Embryonic facial prominence (tissue), 1 donor: ENCODE measurements around the gene TSHZ1.

ENCODE experiments used
- DNase-seq: peaks from one replicate; pipeline ENCODE4 v3.0.0-alpha.2; 2016; ENCODE audit errors: extremely low spot score

Gene TSHZ1

DNA sequence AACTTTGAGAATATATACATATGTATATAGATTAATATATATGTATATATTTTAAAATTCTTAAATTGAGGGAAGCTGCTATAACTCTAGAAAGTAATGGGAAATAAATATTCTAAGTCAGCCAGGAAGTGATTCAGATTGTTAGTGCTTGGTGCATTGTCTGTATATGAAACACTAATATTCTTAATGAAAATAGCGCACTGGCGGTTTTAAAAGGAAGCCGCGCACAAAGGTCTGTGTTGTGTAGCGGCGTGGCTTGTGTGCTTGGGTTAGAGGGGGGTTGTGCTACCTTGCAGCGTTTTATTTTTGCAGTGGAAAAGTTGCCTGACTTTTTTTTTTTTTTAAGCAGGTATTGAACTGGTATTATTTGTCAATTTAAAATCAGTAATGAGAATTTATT is 11.3 kb downstream of the TSHZ1 start:
- no peak for DNase-seq

GRCh38 chr18:75222407-75222806 is 11.8 kb downstream of the TSHZ1 start:
- DNase-seq: no peak

DNA sequence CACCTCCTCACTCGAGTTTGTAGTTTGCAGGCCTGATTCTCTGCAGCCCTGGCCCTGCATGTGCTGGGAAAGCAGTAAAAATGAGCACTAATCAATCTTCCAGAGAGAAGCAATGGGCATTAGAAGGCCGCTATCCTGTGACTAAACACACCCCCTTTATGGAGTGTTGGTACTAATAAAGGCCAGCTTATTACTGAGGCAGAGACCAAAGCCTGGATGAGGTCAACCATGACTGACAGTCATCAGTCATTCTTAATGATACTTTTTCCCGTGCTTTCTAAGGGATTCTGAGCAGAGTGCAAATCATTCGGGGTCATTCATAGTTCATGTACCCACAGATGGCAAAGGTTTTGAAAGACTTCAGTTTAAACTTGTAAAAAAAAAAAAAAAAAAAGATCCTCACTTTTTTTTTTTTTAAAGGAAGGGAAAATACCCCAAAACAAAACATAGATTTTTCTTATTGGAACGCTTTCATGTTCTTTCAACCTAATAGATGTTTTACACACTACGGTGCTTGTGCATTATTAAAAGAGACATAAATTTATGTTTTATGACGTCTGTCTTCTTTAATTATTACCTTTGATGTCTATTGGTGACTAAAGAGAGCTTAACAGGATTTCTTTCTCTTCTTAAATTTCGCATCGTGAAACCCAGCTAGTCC is 13.2 kb downstream of the TSHZ1 start:
- DNase-seq: no peak

- DNase-seq: no peak
These were observed 15.8 kb downstream of the TSHZ1 start for GRCh38 chr18:75226286-75226955.

GRCh38 chr18:75226956-75227316 is 16.3 kb downstream of the TSHZ1 start:
- DNase-seq: no peak

GRCh38 chr18:75227535-75228296 is 17.1 kb downstream of the TSHZ1 start:
- no peak for DNase-seq

GRCh38 chr18:75228967-75229366 is 18.4 kb downstream of the TSHZ1 start:
- DNase-seq: no peak

DNA sequence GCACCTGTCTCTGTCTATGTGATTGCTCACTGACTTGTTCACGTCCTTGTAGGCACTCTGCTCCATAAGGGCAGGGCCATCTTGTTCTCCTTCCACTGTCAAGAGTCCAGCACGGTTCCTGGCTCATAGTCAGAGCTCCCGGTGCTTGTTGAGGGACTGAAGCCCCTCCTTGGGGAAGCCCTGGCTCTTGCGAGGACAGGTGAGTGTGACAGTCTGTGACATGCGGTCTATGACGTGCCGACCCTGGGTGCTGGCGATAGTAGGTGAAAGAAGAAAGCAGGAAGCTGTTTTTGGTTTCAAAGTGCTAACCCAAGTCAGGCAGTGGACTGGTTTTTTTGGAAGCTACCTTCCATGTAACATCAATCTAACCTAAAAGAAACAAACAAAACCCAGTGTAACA is 18.8 kb downstream of the TSHZ1 start:
- DNase-seq: no peak

DNA sequence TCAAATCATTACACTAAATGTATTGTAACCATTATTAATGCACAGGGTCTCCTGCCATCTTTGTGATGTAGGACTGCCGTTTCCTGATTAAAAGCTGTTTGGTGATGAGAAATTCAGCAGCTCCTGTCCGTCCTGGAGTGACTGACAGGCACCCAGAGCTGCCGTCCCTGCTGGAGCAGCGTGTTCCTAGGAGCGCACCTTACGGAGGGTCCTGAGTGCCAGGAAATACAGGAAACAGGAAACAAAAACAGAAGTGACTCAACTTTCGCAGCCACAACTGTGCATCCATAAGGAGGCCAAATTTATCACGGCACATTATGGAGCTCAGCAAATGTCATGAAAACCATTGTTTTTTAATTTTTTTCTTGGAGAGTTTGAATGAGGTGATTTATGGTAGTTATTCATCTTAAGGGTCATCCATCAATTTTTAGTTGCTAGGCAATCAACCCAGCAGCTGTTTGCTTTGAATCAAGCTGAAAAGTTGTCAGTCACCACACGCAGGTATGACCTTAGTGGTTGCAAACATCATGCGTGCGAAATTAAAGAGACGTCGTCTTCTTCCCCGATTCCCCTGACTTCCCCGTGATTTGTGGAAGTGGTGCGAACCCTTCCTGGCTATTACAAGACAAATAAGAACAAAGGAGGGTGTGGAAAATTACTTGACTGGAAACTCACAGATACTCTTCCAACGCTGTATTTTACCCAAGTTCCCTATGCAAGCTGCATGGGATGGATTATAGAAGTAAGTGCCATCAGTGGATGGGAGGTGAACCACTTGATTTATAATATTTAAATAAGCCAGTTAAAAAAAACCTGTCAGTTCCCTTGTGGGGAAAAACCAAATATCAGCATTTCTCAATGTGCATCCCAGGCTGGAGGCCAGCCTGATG is 19.8 kb downstream of the TSHZ1 start:
- DNase-seq: no peak

- no peak for DNase-seq
These were observed 20.4 kb downstream of the TSHZ1 start for GRCh38 chr18:75231053-75231406.

DNA sequence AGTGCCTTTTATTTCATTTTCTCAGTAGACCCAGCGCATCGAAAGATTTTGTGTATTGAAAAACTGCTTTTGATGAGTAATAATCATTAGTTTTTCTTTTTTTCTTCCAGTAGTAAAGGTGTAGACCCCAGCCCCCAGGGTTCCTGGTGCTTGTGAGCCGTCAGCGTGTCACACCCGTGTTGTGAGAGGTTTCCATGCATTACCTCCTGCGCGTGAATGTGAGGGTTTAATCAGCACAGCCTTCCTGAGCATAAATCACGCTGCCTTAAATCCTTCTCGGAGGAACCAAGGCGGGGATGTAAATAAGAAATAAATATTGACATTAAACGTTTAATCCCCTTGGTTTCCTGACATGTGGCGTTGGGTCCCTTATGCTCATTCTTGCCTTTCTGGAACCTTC is 24.3 kb downstream of the TSHZ1 start:
- DNase-seq: no peak

GRCh38 chr18:75235896-75236295 is 25.3 kb downstream of the TSHZ1 start:
- DNase-seq: no peak

DNA sequence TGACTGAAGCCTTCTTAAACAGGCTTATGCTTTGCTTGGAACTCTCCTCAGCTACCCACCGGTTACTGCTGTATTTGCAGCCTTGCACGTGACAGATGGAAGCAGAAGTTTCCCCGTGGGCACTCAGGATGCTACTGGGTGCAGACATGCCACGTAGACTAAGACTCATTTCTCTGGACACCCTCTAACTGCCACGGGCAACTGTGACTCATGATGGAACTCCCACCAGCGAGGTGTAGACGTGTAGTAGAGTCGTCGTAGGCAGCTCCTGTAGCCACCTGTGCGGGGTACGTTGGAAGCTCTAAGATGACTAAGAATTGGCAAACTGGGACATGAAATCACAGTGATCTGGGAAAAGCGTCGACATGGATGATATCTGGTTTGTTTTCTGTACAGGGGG is 27.5 kb downstream of the TSHZ1 start:
- DNase-seq: no peak

- no peak for DNase-seq
These were observed 28.2 kb downstream of the TSHZ1 start for GRCh38 chr18:75238786-75239185.

- DNase-seq: no peak
These were observed 29.8 kb downstream of the TSHZ1 start for GRCh38 chr18:75240433-75240832.

GRCh38 chr18:75241705-75242104 is 31.1 kb downstream of the TSHZ1 start:
- no peak for DNase-seq

GRCh38 chr18:75244351-75245313 is 34.0 kb downstream of the TSHZ1 start:
- no peak for DNase-seq

GRCh38 chr18:75246721-75247610 is 36.4 kb downstream of the TSHZ1 start:
- no peak for DNase-seq

DNA sequence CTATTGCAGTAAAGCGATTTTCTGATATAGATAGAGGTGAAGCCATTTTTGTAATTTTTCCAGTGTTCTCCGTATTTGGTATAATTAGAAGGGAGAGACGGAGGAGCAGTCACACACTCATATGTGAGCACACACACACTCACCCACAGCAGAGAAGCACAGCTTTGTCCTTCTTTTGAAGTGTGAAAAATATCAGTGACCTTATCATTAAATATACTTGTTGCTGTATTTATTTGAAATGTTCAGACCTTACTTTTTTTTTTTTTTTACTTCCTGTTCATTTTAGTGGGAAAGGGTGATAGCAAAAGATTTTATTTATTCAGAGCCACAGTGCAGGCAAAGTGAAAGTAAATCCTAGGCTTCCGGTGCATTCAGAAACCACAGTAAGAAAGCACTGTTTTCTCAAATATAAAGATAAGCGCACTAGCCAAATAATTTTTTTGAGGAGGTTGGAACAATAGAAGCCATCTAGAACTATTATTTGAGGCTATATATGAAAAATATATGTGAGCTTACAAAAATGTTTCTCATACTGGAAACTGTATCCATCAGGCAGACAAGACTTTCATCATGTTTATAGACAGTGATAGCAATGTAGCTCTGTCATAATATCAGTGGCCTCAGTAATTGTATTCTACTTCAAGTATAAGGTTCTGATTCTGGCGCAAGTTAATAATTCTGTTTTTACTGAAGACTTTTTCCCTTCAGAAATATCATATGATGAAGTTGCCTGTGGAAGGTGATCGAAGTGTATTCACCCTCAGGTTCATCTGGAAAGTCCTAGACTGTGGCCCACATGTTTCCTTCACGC is 37.2 kb downstream of the TSHZ1 start:
- no peak for DNase-seq
